GM21529 (cell line): ENCODE measurements around the gene TTC13.

Experiments
- ATAC-seq: cut with Tn5 transposase; IDR thresholded peaks from one replicate; pipeline ENCODE4 v1.9.1; 2021; ENCODE audit not compliant: unreplicated experiment

The TTC13 gene

DNA sequence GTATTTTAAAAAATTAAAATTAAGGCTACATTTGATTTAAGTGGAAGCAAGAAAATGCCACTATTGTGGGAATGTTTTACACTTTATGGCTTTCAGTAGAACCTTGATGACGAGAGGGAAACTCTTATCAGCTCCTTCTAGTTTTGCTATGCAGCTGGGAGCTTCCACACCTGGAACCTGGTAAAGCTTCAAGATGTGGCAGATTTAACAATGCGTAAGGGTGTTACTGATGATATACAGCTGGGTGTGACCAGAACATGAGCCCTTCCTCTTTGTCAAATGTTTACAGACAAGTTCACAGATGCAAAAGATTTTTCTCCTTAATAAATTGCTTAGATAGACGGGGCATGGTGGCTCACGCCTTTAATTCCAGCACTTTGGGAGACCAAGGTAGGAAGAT, 20.3 kb downstream of the TTC13 start:
- no peak for ATAC-seq

DNA sequence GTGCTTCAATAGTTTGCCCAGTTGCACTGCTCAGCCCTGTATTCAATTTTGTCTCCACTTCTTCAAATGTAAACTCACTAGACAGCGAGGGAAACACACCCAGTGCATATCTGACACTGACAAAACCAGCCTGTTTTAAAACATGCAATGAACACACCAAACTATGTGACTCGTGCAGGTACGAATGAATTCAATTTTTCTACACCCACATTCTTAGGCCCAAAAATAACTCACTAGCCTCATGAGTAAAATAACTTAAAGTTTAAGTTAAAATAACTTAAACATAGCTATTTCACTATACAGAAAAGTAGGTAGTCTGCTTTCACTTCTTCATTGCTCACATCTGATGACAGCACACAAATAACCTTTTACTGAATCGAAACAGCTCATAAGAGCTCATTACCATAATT, 21.1 kb downstream of the TTC13 start:
- ATAC-seq, result peak; percentile 90

DNA sequence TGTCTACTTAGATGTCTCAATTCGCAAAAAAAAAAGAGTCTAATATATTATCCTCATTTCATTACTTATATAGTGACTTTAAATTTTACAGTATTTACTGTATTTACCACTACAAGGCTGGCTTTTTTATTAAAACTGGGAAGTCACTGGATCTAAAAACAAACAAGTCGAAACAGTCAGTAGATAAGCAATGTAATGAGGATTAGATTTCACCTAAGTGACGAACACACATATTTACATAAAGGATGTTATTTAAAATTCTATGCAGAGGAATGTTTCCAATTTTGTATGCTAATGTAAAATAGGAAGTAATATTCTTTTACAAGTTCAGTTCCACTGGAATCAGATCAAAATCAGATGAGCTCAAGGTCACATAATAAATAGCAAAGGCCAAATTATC, 28.3 kb downstream of the TTC13 start:
- no peak for ATAC-seq

DNA sequence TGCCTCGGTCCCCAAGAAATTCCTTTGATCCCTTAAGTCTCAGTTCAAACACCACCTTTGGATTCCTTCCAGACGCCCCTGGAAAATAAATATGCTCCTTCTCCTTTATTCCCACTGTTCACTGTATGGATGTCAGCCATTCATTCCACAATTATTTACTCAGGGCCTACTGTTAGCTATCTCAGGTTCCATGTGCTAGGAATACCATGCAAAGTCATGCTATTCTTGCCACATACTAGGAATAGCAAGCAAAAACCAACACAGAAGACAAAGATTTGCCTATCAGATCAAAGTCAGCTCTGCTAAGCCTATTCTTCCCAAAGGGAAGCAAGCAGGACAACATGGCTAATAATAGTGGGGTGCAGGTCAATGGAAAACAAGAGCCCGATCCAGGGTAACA, 29.8 kb downstream of the TTC13 start:
- ATAC-seq, result no peak

DNA sequence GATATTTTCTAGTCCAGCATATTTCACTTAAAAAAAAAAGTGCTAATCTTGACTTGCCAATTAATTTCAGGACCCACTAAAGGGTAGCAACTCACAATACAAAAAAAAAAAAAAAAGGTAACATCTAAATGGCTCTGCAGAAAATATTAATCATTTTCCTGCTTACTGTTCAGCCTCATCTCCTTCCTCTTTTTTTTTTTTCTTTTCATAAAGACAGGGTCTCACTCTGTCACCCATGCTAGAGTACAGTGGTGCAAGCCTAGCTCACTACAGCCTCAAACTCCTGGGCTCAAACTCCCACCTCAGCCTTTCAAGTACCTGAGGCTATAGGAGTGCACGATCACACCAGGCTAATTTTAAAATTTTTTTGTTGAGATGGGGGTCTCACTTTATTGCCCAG, 30.4 kb downstream of the TTC13 start:
- no peak for ATAC-seq

DNA sequence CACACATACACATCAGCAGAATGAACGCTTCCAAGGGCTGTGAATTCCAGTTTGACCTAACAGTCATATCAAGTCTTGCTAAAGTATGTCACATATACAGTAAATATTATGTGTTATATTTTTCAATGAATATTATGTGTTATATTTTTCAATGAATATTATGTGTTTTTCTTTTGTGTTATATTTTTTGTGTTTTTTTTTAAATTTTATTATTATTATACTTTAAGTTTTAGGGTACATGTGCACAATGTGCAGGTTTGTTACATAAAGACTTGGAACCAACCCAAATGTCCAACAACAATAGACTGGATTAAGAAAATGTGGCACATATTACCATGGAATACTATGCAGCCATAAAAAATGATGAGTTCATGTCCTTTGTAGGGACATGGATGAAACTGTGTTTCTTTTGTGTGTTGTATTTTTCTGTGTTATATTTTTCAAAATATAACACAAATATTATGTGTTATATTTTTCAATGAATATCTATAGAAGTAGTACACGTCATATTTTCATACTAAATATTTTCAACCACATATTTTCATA, 35.5 kb downstream of the TTC13 start:
- ATAC-seq, result no peak

DNA sequence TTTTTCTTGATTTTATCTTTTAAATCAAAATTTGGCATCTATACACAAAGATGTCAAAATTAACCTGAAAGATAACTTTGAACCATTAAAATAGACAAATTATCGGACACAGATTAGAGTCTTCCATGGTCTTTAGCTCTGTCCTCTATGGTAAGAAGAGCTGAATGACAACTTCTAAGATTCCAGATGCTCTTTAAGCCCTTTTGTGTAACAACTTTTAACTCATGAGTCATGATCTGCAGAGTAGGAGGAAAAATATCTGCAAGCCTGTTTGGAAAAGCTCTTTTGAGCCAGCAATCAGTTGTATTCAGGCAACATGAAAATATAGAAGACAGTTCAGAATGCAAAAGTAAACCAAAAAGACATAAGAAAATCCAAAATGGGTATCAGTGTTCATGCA, 37.8 kb downstream of the TTC13 start:
- ATAC-seq, result no peak

DNA sequence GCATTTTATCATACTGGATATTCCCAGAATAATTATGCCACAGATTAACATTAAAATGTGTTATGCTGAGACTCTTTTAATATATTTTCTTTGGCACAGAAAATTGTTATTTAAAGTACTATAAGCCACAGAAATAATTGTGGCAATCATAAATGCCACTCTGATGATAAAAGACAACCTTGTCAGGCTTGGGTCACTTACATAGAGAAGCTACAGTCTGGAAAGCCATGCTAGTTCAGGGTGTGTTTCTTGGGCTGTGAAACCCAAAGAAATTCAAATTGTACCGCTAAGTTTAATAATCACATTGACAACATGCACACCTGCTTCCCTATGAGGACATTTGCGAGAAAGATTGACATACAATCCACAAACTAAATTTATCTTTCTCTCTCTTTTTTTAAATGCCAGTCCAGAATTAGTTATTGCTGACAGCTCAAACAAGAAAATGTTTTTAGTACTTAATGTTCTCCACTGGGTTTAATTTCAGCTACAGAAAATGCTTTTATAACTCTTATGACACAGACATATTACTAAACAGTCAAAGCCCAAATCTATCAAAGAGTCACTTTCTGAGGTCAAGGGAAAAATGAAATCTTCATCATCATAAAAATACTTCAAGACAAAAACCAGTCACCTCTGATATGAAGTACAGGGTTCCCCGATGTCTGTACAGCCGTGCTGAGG, 38.7 kb downstream of the TTC13 start:
- ATAC-seq, result no peak

DNA sequence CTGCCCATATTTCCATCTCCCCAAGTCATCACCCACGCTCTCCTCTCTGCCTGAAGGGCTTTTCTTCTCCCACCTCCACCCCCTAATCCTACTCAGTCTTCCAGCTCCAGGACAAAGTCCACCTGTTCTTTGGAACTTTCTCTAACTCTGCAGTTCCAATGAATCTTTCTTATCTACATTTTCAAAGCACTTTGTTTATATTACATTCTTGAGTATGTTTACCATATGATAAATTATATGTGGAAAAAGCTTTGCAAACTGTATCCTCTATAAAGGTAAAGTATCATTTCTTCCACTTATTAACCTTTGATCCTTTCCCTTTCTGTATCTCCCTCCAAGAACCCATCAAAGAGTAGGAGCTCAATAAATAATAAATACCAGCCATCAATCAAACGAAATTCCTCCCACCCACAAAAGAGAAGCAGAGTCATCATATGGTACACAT, 39.7 kb downstream of the TTC13 start:
- ATAC-seq, result no peak

DNA sequence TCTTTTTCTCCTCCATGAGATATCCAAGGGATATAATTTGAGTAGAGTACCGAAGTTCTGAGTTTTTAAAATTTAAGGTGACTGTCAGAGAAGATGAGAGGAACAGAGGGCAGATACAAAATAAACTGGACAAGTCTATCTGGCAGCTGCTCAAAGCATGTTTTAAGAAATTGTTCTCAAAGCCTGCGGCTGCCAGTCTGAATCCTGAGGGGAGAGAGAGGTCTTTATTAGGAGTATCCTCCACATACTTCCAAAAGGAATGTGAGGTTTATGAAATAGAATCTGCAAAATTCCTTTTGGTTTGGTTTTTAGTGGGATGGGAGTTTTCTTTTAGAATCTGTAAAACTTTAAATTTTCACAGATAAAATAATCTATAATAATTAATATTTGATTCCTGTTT, 41.3 kb downstream of the TTC13 start:
- ATAC-seq, result no peak

DNA sequence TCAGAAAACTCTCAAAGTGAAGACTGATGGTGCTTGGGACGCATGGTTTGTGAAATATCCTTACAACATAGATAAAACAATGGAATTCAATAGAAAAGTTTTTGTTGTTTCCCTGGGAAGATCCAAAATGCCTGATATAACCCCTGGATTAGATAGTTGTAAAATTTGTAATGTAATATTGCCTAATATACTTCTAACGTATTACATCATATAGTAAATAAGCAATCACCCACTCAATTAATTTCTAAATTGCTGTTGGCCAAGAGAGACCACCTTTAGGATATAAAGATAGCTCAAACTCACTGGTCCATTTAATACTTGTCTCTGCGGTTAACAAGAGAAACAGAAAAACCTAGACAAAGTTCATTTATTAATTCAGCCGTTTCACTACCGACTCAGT, 42.2 kb downstream of the TTC13 start:
- no peak for ATAC-seq

DNA sequence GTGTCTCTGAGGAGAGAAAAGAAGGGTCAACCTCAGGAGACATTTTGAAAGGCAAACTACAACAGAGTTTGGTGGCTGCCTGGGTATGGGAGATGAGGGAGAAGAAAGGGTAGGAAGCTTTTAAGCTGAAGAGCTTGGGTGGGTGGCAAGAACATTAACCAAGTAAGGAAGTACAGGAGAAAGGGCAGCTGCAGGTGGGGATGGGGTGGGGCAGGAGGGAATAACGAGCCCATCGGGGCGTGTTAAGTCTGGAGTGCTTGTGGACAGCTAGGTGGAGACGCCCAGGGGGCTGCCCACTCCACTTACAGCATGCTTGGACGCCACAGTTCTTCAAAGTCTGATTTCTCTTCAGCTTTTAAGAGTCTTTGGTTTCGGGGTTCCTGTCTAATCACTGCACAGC, 42.8 kb downstream of the TTC13 start:
- ATAC-seq, result no peak

DNA sequence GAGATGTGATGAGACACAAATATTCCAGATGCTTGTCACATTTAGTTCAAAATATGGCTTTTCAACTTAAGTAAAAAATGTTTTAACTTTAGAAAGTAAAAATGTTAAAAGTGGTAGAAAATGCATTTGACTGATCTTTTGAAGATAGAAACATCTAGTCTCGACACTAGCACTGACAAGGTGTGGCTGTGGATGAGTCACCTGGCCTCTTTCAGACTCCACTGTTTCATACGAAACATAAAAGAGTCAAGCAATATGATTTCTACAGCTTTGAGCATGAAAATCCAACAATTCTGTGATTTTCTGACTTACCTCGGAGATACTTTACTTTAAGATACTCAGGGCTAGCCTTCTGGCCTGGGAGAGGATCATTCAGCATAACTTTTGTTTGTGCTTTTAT, 47.7 kb downstream of the TTC13 start:
- ATAC-seq, result no peak

DNA sequence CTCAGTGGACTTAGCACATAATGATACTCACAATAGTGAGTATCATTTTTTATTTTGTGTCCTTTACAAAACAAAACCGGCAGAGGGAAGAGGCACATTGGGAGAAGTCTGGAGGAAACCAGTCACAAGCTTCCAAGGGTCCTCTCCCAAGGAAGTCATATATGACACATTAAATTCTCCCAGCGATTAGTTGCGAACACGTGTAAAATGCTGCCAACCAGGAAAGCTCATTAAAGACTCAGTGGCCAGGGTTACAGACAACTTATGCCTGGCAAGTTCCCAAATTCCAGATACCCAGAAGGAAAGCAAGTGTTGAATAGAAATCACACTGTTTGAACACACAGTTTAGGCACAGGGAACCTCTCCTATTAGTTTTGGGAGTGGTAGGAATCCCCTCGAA, 52.5 kb downstream of the TTC13 start:
- ATAC-seq, result no peak

DNA sequence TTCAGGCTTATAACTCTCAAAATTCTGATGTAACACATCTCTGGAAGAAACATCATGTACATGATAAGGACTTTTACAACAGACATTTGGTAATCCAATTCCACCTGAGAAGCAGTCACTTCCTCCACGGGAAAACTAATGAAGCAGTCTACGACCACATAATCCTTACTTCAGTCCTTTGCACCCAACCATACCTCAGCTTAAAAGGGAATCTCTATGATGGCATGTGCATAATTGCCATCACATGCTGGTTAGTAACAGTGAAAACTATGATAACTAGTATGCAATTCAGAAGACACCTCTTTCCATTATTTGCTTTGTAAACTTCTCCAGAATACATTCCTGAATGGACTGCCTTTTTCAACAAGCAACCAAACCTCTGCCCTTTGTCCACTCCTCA, 53.1 kb downstream of the TTC13 start:
- no peak for ATAC-seq

DNA sequence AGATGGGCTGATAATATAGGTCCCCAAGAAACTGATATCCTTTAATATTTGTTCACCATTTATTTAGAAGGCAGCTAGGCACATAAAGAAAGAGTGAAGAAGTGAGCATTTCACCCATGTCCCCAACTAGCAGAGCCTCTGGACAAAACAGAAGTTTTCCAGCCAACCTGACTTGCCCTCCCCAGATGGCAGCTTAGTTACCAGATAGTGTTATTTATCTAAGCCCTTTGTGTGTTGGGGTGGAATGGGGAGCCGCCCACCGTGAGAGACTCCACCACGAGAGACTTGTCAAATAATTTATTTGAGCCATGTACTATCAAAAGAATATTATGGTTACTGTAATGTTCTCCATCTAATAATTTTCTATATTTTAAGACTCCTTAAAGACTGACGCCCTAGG, 55.5 kb downstream of the TTC13 start:
- no peak for ATAC-seq

DNA sequence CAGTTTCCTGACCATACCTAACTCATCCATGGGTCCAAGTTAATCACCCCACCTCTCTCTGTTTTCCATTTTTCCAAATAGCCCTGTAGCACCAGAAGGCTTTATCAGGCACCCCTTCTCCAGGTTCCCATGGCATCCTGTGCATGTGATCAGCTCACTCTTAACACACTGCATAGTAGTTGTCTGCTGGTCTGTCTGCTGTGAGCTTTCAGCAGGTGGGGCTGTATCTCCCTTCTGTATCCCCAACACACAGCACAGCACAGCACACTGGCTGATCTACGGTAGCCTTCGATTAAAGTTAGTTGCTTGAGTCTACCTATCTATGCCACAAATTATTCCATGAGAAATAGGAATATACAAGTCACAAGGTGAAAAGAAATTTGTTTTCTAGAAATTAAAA, 56.0 kb downstream of the TTC13 start:
- ATAC-seq, result no peak

DNA sequence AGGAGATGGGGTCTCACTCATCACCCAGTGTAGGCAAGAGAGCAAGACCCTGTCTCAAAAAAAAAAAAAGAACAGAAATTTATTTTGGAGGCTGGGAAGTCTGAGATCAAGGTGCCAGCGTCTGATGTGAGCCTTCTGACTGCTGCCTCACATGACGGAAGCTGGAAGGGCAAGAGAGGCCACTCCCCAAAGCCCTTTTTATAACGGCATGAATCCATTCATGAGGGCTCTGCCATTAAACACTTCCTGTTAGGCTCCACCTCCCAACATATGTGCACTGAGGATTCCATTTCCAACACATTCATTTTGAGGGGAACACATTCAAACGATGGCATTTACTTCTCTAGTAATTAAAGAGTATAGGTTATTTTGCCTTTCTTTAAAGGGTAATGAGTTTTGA, 59.5 kb downstream of the TTC13 start:
- no peak for ATAC-seq

DNA sequence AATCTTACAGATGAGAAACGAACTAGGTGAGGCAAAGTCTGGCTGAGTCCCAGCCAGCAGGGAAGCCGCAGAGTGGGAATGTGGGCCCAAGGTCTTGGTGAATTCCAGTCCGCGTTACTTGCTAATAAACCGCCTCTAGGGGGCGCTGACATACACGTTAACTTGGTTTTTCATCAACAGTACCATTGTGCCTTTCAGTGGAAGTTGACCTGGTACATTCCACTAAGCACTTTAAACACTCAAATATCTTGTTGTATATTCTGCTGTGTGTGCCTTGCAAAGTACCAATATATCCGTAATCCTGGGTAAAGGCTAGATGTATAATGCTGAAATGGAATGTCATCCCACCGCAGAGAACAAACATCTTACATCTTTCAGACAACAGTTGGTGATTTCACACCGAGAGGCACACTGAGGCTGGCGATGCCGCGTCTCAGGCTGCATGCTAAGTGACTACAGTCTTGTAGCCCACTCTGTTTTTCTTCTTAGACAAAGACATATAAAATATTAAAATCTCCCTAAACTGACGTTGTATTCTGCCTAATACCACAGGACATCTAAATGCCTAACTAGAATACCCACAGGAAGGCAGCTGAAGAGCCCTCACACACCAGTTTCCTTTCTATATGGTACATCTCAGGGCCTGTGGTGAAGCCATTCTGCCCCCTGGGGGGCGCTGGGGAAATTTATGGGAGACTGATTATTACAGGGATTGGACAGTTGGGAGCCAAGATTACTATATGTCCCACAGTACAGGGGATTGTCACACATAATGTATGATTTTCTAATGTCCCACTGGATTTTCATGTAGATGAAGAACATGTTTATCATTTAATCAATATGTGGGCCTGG, 61.2 kb downstream of the TTC13 start:
- ATAC-seq, result peak; percentile 73

DNA sequence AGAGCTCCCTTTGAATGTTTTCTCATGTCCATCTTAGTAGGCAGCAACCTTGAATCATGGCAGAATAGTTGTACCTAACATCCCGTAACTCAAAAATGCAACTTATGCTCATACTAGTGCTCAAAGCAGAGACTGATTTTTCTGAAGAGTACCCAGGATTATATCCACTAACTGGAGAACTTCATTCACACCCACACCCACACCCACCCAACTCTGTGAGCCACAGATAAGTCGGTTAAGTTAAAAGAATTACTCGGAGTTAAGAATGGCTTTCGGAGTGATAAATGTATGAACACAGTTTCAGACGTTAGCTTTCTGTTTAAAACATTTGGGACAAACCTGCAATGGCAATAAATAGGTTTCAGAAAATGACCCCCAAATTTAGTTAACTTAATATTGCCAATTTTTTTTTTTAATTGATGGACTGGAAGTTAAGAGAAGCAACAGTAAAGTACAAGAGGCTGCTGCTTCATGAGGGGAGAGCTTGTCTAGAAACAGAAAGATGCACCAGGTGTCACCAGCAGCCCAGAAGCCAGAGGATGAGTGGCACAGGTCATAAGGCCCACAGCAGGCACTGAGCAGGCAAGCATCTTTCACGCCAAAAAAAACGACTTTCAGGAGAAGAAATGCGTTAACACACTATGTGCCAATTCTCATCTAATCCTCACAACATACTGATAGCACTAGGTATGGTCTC, 61.9 kb downstream of the TTC13 start:
- no peak for ATAC-seq

DNA sequence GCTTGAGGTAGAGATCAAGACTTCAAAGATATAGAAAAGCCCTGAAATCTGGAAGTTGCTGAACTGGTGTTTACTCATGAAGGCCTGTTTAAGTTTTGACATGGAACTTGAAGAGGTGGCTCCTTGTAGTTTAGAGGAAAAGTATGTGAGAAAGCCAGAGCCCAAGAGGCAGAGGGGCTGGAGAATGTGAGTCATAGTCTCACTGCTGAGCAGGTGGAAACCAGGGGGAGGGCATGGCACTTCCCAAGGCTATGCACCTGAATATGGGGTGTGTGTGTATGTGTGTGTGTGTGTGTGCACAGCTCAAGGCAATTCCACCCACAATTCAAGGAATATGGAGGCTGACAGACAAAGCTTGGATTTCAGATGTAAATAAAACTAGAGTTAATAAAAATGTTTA, 63.6 kb downstream of the TTC13 start:
- no peak for ATAC-seq

DNA sequence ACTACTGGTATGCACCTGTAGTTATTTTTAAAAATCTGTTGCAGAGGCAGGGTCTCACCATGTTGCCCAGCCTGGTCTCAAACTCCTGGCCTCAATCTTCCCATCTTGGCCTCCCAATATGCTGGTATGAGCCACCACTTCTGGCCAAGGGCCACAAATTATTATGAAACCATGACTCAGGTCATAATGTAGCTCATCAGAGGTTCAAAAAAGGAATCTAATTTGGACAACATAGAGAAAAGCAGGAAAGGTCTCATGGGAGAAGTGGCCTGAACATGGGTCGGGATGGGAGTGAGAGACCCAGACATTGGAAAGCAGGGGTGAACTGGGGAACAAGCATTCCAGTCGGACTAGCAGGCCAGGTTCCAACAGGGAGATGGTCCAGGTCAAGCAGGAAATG, 65.2 kb downstream of the TTC13 start:
- no peak for ATAC-seq
